ENCODE measurements around the gene CNPY3.

Gene CNPY3

DNA sequence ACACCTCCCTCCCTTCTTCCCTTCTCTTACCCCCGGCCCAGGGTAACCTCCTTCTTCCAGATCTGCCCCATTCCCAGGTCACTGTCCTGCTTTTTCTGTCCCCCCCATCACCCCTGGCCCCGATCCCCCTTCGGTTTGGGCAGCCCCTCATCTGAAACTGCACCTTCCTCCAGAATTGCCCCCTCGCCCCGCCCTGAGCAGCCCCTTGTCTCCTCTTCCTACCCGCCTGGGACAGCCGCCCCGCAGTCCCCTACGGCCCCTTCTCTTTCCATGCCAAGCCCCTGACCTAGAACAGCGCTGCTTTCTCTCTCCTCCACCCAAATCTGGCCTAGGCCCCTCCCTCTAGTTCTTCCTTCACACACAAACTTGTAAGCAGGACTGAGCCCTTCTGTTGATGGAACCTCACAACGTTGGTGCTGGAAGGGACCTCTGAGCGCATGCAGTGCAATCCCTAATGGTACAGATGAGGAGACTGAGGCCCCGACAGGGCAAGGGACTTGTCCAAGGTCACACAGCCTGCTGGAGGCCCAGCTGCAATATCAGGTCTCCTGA, 55.7 kb downstream of the CNPY3 start:
- no peak for FAIRE-seq

DNA sequence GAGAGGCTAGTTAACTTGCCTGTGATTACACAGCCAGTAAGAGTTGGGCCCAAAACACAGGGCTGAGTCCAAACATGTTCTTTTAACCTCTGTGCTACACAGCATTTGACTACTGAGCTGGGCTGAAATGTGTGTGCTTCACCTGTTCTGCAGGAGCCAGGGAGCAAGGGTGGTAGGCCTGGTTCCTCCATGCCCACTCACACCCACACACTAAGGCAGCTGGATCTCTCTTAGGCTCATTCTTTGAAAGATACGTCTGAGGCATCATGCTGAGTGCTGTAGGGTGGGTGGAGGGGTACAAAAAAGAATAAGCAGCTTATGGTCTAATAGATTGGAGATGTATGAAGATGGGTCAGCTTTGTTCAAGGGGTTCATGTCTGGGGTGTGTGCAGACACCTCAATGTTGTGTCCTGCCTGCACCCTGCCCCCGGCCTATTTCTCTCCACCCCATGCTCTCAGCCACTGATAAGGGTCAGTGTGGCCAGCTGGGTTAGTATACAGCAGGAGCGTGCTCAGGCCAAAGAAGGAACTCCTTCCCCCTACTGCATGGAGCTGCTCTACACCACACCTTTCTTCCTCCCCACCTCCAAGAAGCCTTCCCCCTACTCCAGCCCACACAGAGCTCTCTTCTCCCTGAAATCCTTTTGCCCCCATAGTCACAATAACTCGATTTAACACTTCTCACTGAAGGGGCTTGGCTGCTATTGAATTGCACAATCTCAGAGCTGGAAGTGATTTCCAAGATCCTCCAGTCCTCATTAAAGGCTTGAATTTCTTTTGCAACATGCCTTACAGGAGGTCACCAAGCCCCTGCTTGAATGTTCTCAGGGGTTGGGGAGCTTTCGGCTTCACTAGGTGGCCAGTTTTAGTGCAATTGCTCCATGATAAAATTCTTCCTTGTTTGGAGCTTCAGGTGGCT, 58.5 kb downstream of the CNPY3 start:
- no peak for FAIRE-seq

DNA sequence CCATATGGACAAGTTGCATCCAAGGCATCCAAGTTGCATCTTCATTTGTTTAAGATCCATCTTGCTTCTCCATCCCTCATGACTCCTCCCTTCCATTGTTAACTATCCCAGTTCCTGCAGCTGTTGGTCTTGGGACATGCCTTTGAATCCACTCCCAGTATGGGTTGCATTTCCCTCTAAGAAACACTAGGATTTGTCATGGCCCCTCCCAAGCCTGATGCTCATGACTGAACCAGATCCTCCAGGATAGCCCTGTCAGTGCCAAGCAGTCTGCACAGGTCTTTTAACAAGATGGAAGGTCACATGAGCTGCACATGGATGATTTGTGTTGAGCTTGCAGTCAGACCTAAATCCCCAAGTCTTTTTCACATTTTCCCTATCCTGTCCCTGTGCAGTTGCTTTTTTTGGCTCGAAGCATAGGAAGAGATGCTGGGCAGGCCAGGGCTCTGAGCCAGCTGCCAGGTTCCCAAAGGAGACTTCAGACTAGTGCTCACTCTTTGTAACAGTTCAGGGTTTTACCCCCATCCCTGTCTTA, 59.3 kb downstream of the CNPY3 start:
- FAIRE-seq = no peak
